Body of pancreas (tissue), 4 donors: ENCODE results near the gene CROCC.
A peak's percentile ranks its signal among the peaks of the same experiment; 100 is the strongest.

Experiments used
- CTCF ChIP-seq, 7 experiments: fragments of 450-650 bp in 4 of 7; fragments of 200-600 bp in 3 of 7; sonication (generic) in 3 of 7; IDR thresholded peaks; one replicate each; pipeline ENCODE4 v1.5.1; 2016 to 2019; ENCODE audit warnings: antibody characterized with exemption in 7 of 7
- POLR2A ChIP-seq, 3 donors: fragments of 450-650 bp; IDR thresholded peaks; one replicate each; pipeline ENCODE4 v1.6.1; 2016; ENCODE audit warnings: antibody characterized with exemption in 3 of 3, mild to moderate bottlenecking in 2 of 3

DNA sequence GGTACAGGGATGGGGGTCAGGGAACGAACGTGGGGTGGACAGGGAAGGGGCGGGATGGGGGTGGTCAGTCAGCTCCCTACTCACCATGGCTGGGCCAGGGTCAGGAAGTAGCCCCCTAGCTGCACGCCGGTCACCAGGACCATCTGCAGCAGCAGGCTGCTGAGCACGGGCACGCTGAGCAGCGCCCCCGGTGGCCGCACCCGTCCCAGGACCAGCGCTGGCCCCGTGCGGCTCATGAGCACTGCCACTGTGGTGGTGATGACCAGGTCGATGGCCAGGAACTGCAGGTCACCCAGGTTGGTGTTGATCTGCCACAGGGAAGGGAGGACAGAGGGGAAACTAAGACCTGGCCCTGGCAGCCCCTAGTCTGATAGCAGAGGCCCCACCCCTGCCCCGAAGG lies 65.2 kb downstream of the CROCC start:
- TF ChIP-seq CTCF (IDR thresholded peaks at IDR 0.05): peak in 1 of 7 experiments; percentile 6
- no peak for TF ChIP-seq POLR2A (IDR thresholded peaks at IDR 0.05)
